RWPE1 (cell line): ENCODE measurements around the gene SDF4.

Experiments
- CTCF ChIA-PET: fragments of 350-600 bp; sonication (Branson Sonifier 250); formaldehyde crosslinking; extraction: SDS; loops from one replicate; lab custom pipeline; 2021; lab: Yijun Ruan, JAX
- POLR2A ChIA-PET: fragments of 400-600 bp; formaldehyde crosslinking; extraction: SDS; loops from one replicate; lab custom pipeline; 2020; ENCODE audit warnings: antibody characterized with exemption; ENCODE audit not compliant: low non-redundant PET; lab: Yijun Ruan, JAX
- DNase-seq: peaks from one replicate; pipeline ENCODE4 v3.0.0; 2012; ENCODE audit warnings: low spot score
- H3K27ac ChIP-seq: fragments of 450-650 bp; 2 replicates; pipeline ENCODE4 v1.5.1; 2017
- CTCF ChIP-seq: fragments of 450-650 bp; conservative IDR thresholded peaks from 2 replicates; pipeline ENCODE4 v1.5.1; 2017; ENCODE audit warnings: low read depth, mild to moderate bottlenecking

The SDF4 gene

DNA sequence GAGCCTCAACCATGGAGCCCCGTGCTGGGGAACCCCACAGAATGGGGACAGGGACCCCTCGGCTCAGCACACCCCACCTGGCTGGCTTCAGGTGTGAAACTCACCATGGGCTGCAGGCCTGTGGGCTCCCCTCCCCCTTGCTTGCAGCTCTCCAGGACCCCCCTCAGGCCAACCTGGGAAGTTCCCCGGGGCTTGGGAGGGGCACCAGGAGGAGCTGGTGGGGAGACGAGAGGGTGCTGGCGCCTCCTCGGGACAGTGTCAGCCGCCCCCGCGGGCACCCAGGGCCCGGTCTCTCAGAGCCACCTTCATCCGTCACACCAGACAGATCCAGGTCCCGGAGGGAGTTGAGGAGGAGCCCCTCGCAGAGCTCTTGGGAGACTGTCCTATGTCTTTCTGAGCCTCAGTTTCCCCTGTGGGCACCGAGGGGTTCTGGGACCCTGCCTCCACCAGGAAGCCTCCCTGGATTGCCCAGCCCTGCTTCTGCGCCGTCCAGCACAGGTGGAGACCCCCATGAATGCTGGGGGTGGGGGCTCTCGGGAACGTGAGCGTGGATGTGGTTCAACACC, 24.8 kb downstream of the SDF4 start:
- no peak overlapping the region for H3K27ac ChIP-seq
- no peak for DNase-seq
- POLR2A ChIA-PET = no interaction called here
- CTCF ChIA-PET = interaction anchor here (0.5 to 0.7 kb wide), 2 partner anchors 85 kb away, joined by 3 to 6 read pairs; no protein-coding TSS in a partner anchor
- TF ChIP-seq CTCF = no peak

DNA sequence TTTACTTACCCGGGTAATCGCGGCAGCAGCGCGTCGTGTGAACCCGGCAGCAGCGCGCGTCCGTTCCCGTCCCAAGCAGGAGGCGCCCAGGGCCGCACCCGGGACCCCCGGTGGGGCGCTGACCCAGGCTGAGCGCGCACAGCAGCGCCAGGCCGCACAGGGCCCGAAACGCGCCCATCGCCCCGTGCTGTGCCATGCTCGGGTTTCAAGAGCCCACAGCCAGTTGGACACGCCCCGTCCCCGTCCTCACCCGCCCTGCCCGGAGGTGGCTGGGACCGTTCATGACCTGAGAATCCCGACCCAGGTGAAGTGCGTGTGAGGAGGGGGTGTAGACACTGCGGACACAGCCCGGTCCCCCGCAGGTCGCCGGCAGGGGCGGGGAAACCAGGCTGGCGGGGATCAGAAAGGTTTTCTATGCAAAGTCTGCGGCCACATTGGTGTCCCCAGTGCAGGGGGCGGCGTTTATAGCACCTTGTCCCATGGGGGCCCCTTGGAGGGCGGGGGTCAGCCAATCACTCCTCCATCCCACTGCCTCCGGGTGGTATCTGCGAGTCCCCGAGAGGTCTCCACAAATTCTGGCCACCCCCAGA, 25.3 kb downstream of the SDF4 start, which contains the start of gene TNFRSF18:
TSS of gene TNFRSF18 (minus strand) at position 217 of the 590 bp plus-strand sequence. CDS start at position 196, 21 bp downstream.
- ChIA-PET POLR2A (no interaction called here), CTCF (interaction anchor here (0.5 to 0.7 kb wide), 2 partner anchors 84 to 103 kb away, joined by 3 to 6 read pairs; no protein-coding TSS in a partner anchor)
- H3K27ac ChIP-seq = 0 out of 2 replicates have a peak within 1 kb of the TSS, but pooled peaks have one; percentile 68
- TF ChIP-seq CTCF = no peak
- DNase-seq = peak; percentile 15

DNA sequence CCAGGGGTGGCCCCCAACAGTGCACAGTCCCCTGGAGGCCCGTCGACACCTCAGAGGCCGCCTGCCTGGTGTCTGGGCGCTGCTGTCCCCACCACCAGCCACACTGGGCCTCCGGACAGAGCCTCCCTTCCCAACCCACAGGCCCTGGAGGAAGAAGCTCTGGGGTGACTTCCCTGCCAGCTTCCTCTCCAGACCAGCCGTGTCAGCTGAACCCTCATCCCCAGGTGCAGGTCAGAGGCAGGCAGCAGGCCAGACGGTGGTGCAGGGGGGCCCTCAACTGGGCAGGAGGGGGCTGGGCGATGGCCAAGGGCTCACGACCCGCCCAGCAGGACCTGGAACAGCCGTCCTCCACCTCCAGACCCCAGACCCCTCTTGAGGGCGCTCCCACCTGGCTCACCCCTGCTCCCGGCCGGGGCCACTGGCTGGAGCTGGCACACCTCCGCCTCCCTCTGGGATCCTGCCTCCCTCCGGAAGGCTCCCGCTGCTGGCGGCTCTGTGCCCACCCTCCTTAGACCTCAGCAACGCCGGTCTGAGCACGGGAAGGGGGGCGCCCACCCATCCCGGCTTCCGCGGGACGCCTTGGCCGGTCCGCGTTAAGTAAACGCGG, 25.9 kb downstream of the SDF4 start:
- no peak for DNase-seq
- TF ChIP-seq CTCF = no peak
- ChIA-PET CTCF (interaction anchor here (0.5 to 1.3 kb wide), 3 partner anchors 17 to 104 kb away, joined by 3 to 4 read pairs (median 3); no protein-coding TSS in a partner anchor), POLR2A (interaction anchor here (0.5 kb wide), 1 partner anchor 239 kb away, joined by 3 read pairs; no protein-coding TSS in a partner anchor)
- H3K27ac ChIP-seq = no peak overlapping the region

- no peak overlapping the region for H3K27ac ChIP-seq
- CTCF ChIA-PET = interaction anchor here (0.5 to 1.3 kb wide), 2 partner anchors 17 to 83 kb away, joined by 3 to 4 read pairs; no protein-coding TSS in a partner anchor
- no peak for DNase-seq
- no peak for TF ChIP-seq CTCF
- POLR2A ChIA-PET = interaction anchor here (0.5 kb wide), 1 partner anchor 238 kb away, joined by 3 read pairs; no protein-coding TSS in a partner anchor
Measured at GRCh38 chr1:1204998-1205768, 26.6 kb downstream of the SDF4 start.

- POLR2A ChIA-PET = no interaction called here
- CTCF ChIA-PET = interaction anchor here (1.3 kb wide), 1 partner anchor 82 kb away, joined by 4 read pairs; no protein-coding TSS in a partner anchor
- H3K27ac ChIP-seq = no peak overlapping the region
- DNase-seq = no peak
- no peak for TF ChIP-seq CTCF
Measured at GRCh38 chr1:1204425-1204920, 27.3 kb downstream of the SDF4 start.
